GM18907 (cell line): ENCODE measurements around the gene RUFY3.
A peak's percentile ranks its signal among the peaks of the same experiment; 100 is the strongest.
"Not testable (repeated sequence)": the region's sequence is repeated elsewhere in the genome, so short reads cannot be mapped to it uniquely, and the experiment has no call there.

Experiments used
- ATAC-seq: cut with Tn5 transposase; IDR thresholded peaks from one replicate; pipeline ENCODE4 v1.9.1; 2021; ENCODE audit warnings: mild to moderate bottlenecking, moderate library complexity; ENCODE audit not compliant: unreplicated experiment

Gene RUFY3

GRCh38 chr4:70769396-70769795 is 47.6 kb downstream of the RUFY3 start:
- not testable (repeated sequence) for ATAC-seq

- peak; percentile 60 for ATAC-seq
Measured at GRCh38 chr4:70772929-70773555, 51.3 kb downstream of the RUFY3 start.

GRCh38 chr4:70778888-70779422 is 57.2 kb downstream of the RUFY3 start:
- no peak for ATAC-seq

- no peak for ATAC-seq
Measured at GRCh38 chr4:70783096-70783495, 61.3 kb downstream of the RUFY3 start.

- ATAC-seq = no peak
Measured at GRCh38 chr4:70787496-70787895, 65.7 kb downstream of the RUFY3 start.

- no peak for ATAC-seq
Measured at GRCh38 chr4:70788733-70789132, 67.0 kb downstream of the RUFY3 start.

- no peak for ATAC-seq
Measured at GRCh38 chr4:70793626-70794025, 71.9 kb downstream of the RUFY3 start.

- ATAC-seq = no peak
Measured at GRCh38 chr4:70801265-70801809, 79.6 kb downstream of the RUFY3 start.

- no peak for ATAC-seq
Measured at GRCh38 chr4:70802928-70803580, 81.3 kb downstream of the RUFY3 start.

- no peak for ATAC-seq
Measured at GRCh38 chr4:70808151-70808550, 86.4 kb downstream of the RUFY3 start.

- ATAC-seq = no peak
Measured at GRCh38 chr4:70815370-70815769, 93.6 kb downstream of the RUFY3 start.

GRCh38 chr4:70816894-70817293 is 95.1 kb downstream of the RUFY3 start:
- no peak for ATAC-seq

GRCh38 chr4:70818173-70818855 is 96.5 kb downstream of the RUFY3 start:
- peak; percentile 80 for ATAC-seq

GRCh38 chr4:70818921-70819320 is 97.2 kb downstream of the RUFY3 start:
- ATAC-seq = no peak

- ATAC-seq = no peak
Measured at GRCh38 chr4:70829015-70829414, 107.3 kb downstream of the RUFY3 start.

GRCh38 chr4:70829492-70829891 is 107.7 kb downstream of the RUFY3 start:
- no peak for ATAC-seq

GRCh38 chr4:70830054-70830453 is 108.3 kb downstream of the RUFY3 start:
- ATAC-seq = no peak

- ATAC-seq = no peak
Measured at GRCh38 chr4:70831293-70831692, 109.5 kb downstream of the RUFY3 start.

GRCh38 chr4:70833675-70834074 is 111.9 kb downstream of the RUFY3 start:
- no peak for ATAC-seq

- ATAC-seq = no peak
Measured at GRCh38 chr4:70836081-70836480, 114.3 kb downstream of the RUFY3 start.

GRCh38 chr4:70838204-70838603 is 116.4 kb downstream of the RUFY3 start:
- ATAC-seq = no peak
